Liver (tissue), 9 donors: ENCODE data around the gene APBB3. TPM values are rescaled to one million over a fixed set of nuclear protein-coding genes. Genes with fewer than 3 reads are reported as not detected.
A peak's percentile ranks its signal among the peaks of the same experiment; 100 is the strongest.

Source experiments
- DNase-seq: peaks from one replicate; pipeline ENCODE4 v3.0.0-alpha.2; 2017; ENCODE audit warnings: low spot score
- H3K27ac ChIP-seq, 2 donors: one replicate each; pipeline ENCODE4 v1.7.0; 2013; ENCODE audit warnings: inconsistent platforms in 2 of 2, low read length in 2 of 2, control low read depth in 1 of 2, low read depth in 1 of 2, mild to moderate bottlenecking in 1 of 2
- H3K27me3 ChIP-seq, 4 donors: one replicate each; pipeline versions ENCODE4 v1.6.1 to v1.7.0; 2013; ENCODE audit warnings: low read length in 3 of 4, inconsistent platforms in 1 of 4, mild to moderate bottlenecking in 1 of 4, moderate library complexity in 1 of 4; ENCODE audit not compliant: control insufficient read depth in 4 of 4, insufficient read depth in 4 of 4
- H3K36me3 ChIP-seq, 4 donors: one replicate each; pipeline versions ENCODE4 v1.6.1 to v1.7.0; 2013; ENCODE audit warnings: low read length in 3 of 4, mild to moderate bottlenecking in 3 of 4, low read depth in 1 of 4, moderate library complexity in 1 of 4; ENCODE audit not compliant: control insufficient read depth in 4 of 4, insufficient read depth in 3 of 4
- H3K4me1 ChIP-seq, 4 donors: one replicate each; pipeline versions ENCODE4 v1.6.1 to v1.7.0; 2013; ENCODE audit warnings: low read length in 3 of 4, mild to moderate bottlenecking in 3 of 4, moderate library complexity in 1 of 4; ENCODE audit not compliant: control insufficient read depth in 4 of 4, insufficient read depth in 4 of 4
- H3K4me3 ChIP-seq, 3 donors: one replicate each; pipeline versions ENCODE4 v1.6.1 to v1.7.0; 2013; ENCODE audit warnings: low read length in 3 of 3, control low read depth in 1 of 3, low read depth in 1 of 3, mild to moderate bottlenecking in 1 of 3
- H3K9ac ChIP-seq, 2 donors: one replicate each; pipeline ENCODE4 v1.7.0; 2013; ENCODE audit warnings: low read length in 2 of 2, mild to moderate bottlenecking in 2 of 2, moderate library complexity in 2 of 2, control low read depth in 1 of 2, low read depth in 1 of 2
- H3K9me3 ChIP-seq, 4 donors: one replicate each; pipeline versions ENCODE4 v1.6.1 to v1.7.0; 2013; ENCODE audit warnings: low read length in 3 of 4; ENCODE audit not compliant: control insufficient read depth in 4 of 4
- ATF3 ChIP-seq: IDR thresholded peaks from 2 replicates; pipeline ENCODE4 v1.6.1; 2016; ENCODE audit warnings: antibody characterized with exemption
- CTCF ChIP-seq: fragments of 150-350 bp; IDR thresholded peaks from 2 replicates; pipeline ENCODE4 v1.5.1; 2017; ENCODE audit warnings: improper control_type of control experiment, low read depth, low read length; ENCODE audit not compliant: missing input control
- EGR1 ChIP-seq, 2 donors: IDR thresholded peaks; 2 replicates each; pipeline ENCODE4 v1.6.1; 2016 to 2018; ENCODE audit warnings: antibody characterized with exemption in 2 of 2, low read depth in 2 of 2
- FOXA1 ChIP-seq: IDR thresholded peaks from 2 replicates; pipeline ENCODE4 v1.6.1; 2016; ENCODE audit warnings: antibody characterized with exemption
- FOXA2 ChIP-seq: IDR thresholded peaks from 2 replicates; pipeline ENCODE4 v1.6.1; 2016; ENCODE audit warnings: antibody characterized with exemption
- GABPA ChIP-seq, 2 donors: IDR thresholded peaks in 1 of 2; conservative IDR thresholded peaks in 1 of 2; 2 replicates each; pipeline ENCODE4 v1.6.1; 2016; ENCODE audit warnings: antibody characterized with exemption in 2 of 2, mild to moderate bottlenecking in 1 of 2, moderate library complexity in 1 of 2
- HNF4A ChIP-seq, 2 donors: conservative IDR thresholded peaks; 2 replicates each; pipeline ENCODE4 v1.6.1; 2016; ENCODE audit warnings: antibody characterized with exemption in 2 of 2, mild to moderate bottlenecking in 2 of 2
- HNF4G ChIP-seq: IDR thresholded peaks from 2 replicates; pipeline ENCODE4 v1.6.1; 2016; ENCODE audit warnings: antibody characterized with exemption
- JUND ChIP-seq, 2 donors: IDR thresholded peaks; 2 replicates each; pipeline ENCODE4 v1.6.1; 2016; ENCODE audit warnings: antibody characterized with exemption in 2 of 2
- MAX ChIP-seq: IDR thresholded peaks from 2 replicates; pipeline ENCODE4 v1.6.1; 2016; ENCODE audit warnings: antibody characterized with exemption
- NR2F2 ChIP-seq: IDR thresholded peaks from 2 replicates; pipeline ENCODE4 v1.6.1; 2016; ENCODE audit warnings: antibody characterized with exemption
- RAD21 ChIP-seq, 2 donors: IDR thresholded peaks; 2 replicates each; pipeline ENCODE4 v1.6.1; 2016; ENCODE audit warnings: antibody characterized with exemption in 2 of 2, mild to moderate bottlenecking in 2 of 2
- REST ChIP-seq: IDR thresholded peaks from 2 replicates; pipeline ENCODE4 v1.6.1; 2016; ENCODE audit warnings: antibody characterized with exemption, mild to moderate bottlenecking
- RXRA ChIP-seq, 2 donors: IDR thresholded peaks; 2 replicates each; pipeline ENCODE4 v1.6.1; 2017 to 2018; ENCODE audit warnings: antibody characterized with exemption in 2 of 2, mild to moderate bottlenecking in 1 of 2
- SP1 ChIP-seq: IDR thresholded peaks from 2 replicates; pipeline ENCODE4 v1.6.1; 2018; ENCODE audit warnings: antibody characterized with exemption, mild to moderate bottlenecking
- TAF1 ChIP-seq: conservative IDR thresholded peaks from 2 replicates; pipeline ENCODE4 v1.6.1; 2016; ENCODE audit warnings: antibody characterized with exemption, mild to moderate bottlenecking
- YY1 ChIP-seq: IDR thresholded peaks from 2 replicates; pipeline ENCODE4 v1.6.1; 2016; ENCODE audit warnings: antibody characterized with exemption, mild to moderate bottlenecking
- ZBTB33 ChIP-seq: IDR thresholded peaks from 2 replicates; pipeline ENCODE4 v1.6.1; 2016; ENCODE audit warnings: antibody characterized with exemption
- WGBS: extraction: QIAGEN DNeasy Blood & Tissue Kit; methylation state at CpG from one replicate; pipeline ENCODE4 v1.1.7; 2013; 5-methylcytosine and 5-hydroxymethylcytosine counted together
- polyA plus RNA-seq, 2 donors: library from polyadenylated mRNA; stranded (reverse) in 1 of 2; unstranded in 1 of 2; fragments of 200-250 nt in 1 of 2; fragments of >200 nt in 1 of 2; fragmentation: Nextera tagmentation in 1 of 2; extraction: Ambion mirVana in 1 of 2; gene quantifications; one replicate each; pipeline versions ENCODE4 v1.2.1 to v1.2.3, GENCODE V29; 2013 to 2015
- total RNA-seq, 2 donors: library from RNA; depleted of rRNA; stranded (reverse); fragments of >200 nt; gene quantifications; one replicate each; pipeline ENCODE4 v1.2.3, GENCODE V29; 2014
- donor health status: healthy.
- donor health status: healthy.
- donor health status: healthy.
- donor health status: healthy.
- donor health status: healthy.

APBB3 gene
- total and polyA plus RNA-seq, 4 donors: 4.6 to 40.5 (median 19.6) TPM

- Histone ChIP-seq H3K9ac (no peak overlapping the region), H3K36me3 (peaks cover 6 to 20% (median 15%) of the 10 kb centered on the region in 4 donors), H3K27ac (no peak overlapping the region), H3K27me3 (no peaks in the 10 kb centered on the region), H3K4me1 (peaks cover 20 to 75% (median 67%) of the 10 kb centered on the region in 4 donors), H3K4me3 (no peak overlapping the region), H3K9me3 (no peaks in the 10 kb centered on the region)
- DNase-seq: no peak
- no peak for TF ChIP-seq FOXA2
- TF ChIP-seq YY1: no peak
- TF ChIP-seq ZBTB33: no peak
- no peak for TF ChIP-seq RAD21 (IDR thresholded peaks at IDR 0.05)
- no peak for TF ChIP-seq ATF3
- TF ChIP-seq HNF4A (conservative IDR thresholded peaks at IDR 0.05): no peak
- TF ChIP-seq RXRA (IDR thresholded peaks at IDR 0.05): no peak
- TF ChIP-seq REST: no peak
- no peak for TF ChIP-seq CTCF
- no peak for TF ChIP-seq GABPA (IDR thresholded peaks at IDR 0.05 in 1 of 2, conservative IDR thresholded peaks at IDR 0.05 in 1 of 2)
- TF ChIP-seq HNF4G: no peak
- no peak for TF ChIP-seq FOXA1
- no peak for TF ChIP-seq EGR1 (IDR thresholded peaks at IDR 0.05; ENCODE audit: low read depth in 2 of 2)
- no peak for TF ChIP-seq JUND (IDR thresholded peaks at IDR 0.05)
- TF ChIP-seq TAF1: no peak
- no peak for TF ChIP-seq NR2F2
- no peak for TF ChIP-seq SP1
- no peak for TF ChIP-seq MAX
- 92% methylated on average over 5 of the region's 5 CpGs for WGBS
Measured at GRCh38 chr5:140566665-140567064, 2.3 kb upstream of the APBB3 start.

- H3K27ac ChIP-seq: peak overlapping the region; percentile 2 to 92
- no peak for TF ChIP-seq FOXA2
- no peak for TF ChIP-seq EGR1 (IDR thresholded peaks at IDR 0.05; ENCODE audit: low read depth in 2 of 2)
- no peak for TF ChIP-seq SP1
- no peak for TF ChIP-seq RAD21 (IDR thresholded peaks at IDR 0.05)
- no peak for TF ChIP-seq TAF1
- no peak for TF ChIP-seq NR2F2
- TF ChIP-seq MAX: no peak
- TF ChIP-seq HNF4A (conservative IDR thresholded peaks at IDR 0.05): no peak
- no peak for TF ChIP-seq HNF4G
- TF ChIP-seq JUND (IDR thresholded peaks at IDR 0.05): no peak
- TF ChIP-seq GABPA (IDR thresholded peaks at IDR 0.05 in 1 of 2, conservative IDR thresholded peaks at IDR 0.05 in 1 of 2): no peak
- TF ChIP-seq REST: no peak
- TF ChIP-seq YY1: no peak
- TF ChIP-seq ZBTB33: no peak
- TF ChIP-seq FOXA1: no peak
- H3K9me3 ChIP-seq: no peaks in the 10 kb centered on the region
- peak overlapping the region in 1 of 2 donors; percentile 73 for H3K9ac ChIP-seq
- peak overlapping the region in 2 of 3 donors; percentile 66 to 97 for H3K4me3 ChIP-seq
- no peak for DNase-seq
- no peaks in the 10 kb centered on the region for H3K27me3 ChIP-seq
- 89% methylated on average over 4 of the region's 4 CpGs for WGBS
- H3K36me3 ChIP-seq: peaks cover 6 to 20% (median 15%) of the 10 kb centered on the region in 4 donors
- H3K4me1 ChIP-seq: peaks cover 20 to 76% (median 71%) of the 10 kb centered on the region in 4 donors
Measured at GRCh38 chr5:140565780-140566095, 1.3 kb upstream of the APBB3 start.
